Measurements from ENCODE around the gene ASB6. TPM values are rescaled to one million over a fixed set of nuclear protein-coding genes. Genes with fewer than 3 reads are reported as not detected.
"Not testable (repeated sequence)": the region's sequence is repeated elsewhere in the genome, so short reads cannot be mapped to it uniquely, and the experiment has no call there.

The ASB6 gene
- total RNA-seq, 4 donors from 2014 or later, result 21.8 to 54.2 (median 29.6) TPM

DNA sequence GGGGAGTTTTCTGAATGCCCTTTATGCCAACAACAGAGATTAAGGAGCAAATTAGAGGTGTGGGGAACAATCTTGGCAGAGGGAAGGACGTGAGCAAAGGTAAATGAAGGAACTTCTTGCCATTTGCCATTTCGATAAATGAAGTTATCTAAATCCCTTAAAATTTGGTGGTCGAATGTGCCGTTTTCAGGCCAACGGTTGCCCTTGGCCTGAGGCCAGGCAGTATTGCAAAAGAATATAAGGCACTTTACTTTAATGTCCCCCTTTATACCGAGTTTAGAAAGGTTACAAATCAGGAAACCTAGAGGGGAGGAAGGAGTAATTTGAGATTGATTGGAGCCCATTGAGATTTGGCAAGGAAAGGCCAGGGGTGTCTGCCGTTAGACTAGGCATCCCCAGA lies 47.3 kb downstream of the ASB6 start:
- no peaks in the 10 kb centered on the region for H3K9me3 ChIP-seq
- no peaks in the 10 kb centered on the region for H3K27me3 ChIP-seq
- H3K27ac ChIP-seq, result peak overlapping the region in 1 of 4 donors; percentile 33
- peaks cover 11 to 31% (median 21%) of the 10 kb centered on the region in 4 donors for H3K4me1 ChIP-seq
- no peaks in the 10 kb centered on the region for H3K36me3 ChIP-seq
- H3K4me3 ChIP-seq, result no peak overlapping the region
- in situ Hi-C loops (cut with MboI; ENCODE audit: low pct_ligation_motif_present in 1 of 4, low pct_unique_long_range_greater_than_20kb in 1 of 4, low sequenced_read_pairs in 3 of 4), result no loop called here
- no peak for DNase-seq
- 48 to 62% methylated on average over 7 of the region's 7 CpGs for whole genome bisulfite sequencing, 2 donors (ENCODE audit: low coverage in 1 of 2)
- TF ChIP-seq POLR2AphosphoS5 (IDR thresholded peaks at IDR 0.05) (no peak), POLR2A (IDR thresholded peaks at IDR 0.05) (no peak), EP300 (IDR thresholded peaks at IDR 0.05; ENCODE audit: low read depth) (no peak)
- TF ChIP-seq, protein P1, sequence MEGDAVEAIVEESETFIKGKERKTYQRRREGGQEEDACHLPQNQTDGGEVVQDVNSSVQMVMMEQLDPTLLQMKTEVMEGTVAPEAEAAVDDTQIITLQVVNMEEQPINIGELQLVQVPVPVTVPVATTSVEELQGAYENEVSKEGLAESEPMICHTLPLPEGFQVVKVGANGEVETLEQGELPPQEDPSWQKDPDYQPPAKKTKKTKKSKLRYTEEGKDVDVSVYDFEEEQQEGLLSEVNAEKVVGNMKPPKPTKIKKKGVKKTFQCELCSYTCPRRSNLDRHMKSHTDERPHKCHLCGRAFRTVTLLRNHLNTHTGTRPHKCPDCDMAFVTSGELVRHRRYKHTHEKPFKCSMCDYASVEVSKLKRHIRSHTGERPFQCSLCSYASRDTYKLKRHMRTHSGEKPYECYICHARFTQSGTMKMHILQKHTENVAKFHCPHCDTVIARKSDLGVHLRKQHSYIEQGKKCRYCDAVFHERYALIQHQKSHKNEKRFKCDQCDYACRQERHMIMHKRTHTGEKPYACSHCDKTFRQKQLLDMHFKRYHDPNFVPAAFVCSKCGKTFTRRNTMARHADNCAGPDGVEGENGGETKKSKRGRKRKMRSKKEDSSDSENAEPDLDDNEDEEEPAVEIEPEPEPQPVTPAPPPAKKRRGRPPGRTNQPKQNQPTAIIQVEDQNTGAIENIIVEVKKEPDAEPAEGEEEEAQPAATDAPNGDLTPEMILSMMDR (IDR thresholded peaks at IDR 0.05), result no peak
- intact Hi-C loops (cut with DNase I; ENCODE audit: low total_unique reads), result no loop called here

DNA sequence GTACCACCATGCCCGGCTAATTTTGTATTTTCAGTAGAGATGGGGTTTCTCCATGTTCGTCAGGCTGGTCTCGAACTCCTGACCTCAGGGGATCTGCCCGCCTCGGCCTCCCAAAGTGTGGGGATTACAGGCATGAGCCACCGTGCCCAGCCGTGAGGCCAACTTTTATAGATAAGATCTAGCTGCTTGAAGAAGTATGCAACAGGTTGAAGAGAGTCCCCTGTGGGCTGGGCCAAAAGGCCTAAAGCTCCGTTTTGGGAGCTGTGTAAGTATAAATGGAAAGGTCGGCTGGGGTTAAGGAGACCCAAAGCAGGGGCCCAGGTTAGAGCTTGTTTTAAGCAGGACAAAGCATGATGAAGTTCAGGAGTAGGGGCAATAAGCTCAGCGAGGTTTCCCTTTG lies 49.2 kb downstream of the ASB6 start:
- H3K4me3 ChIP-seq; DNase-seq; in situ Hi-C loops (cut with MboI; ENCODE audit: low pct_ligation_motif_present in 1 of 4, low pct_unique_long_range_greater_than_20kb in 1 of 4, low sequenced_read_pairs in 3 of 4); H3K36me3 ChIP-seq; intact Hi-C loops (cut with DNase I; ENCODE audit: low total_unique reads); H3K9me3 ChIP-seq; H3K27me3 ChIP-seq; H3K27ac ChIP-seq: not testable (repeated sequence)
- H3K4me1 ChIP-seq, result peaks cover 8 to 24% (median 16%) of the 10 kb centered on the region in 4 donors
- 80 to 85% methylated on average over 4 to 10 of the region's 10 CpGs for WGBS, 2 donors (ENCODE audit: low coverage in 1 of 2)

DNA sequence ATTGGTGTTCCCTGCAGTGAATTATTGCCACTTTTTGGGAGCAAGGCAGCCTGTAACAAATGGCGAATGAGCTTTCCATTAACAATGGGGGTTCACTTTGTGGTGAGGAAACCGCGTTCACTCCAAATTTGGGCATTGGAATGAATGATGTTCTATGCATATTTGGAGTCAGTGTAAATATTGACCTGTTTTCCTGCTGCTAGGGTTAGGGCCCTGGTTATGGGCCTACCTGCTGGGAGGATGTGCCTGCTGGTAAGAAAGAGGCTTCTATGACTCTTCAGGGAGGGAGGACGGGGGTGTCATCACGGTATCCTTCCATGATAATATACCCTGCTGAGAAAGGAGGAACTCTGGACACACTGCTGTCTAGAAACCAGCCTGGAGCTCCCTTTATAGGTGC lies 50.0 kb downstream of the ASB6 start:
- Histone ChIP-seq H3K27ac (no peak overlapping the region), H3K36me3 (no peaks in the 10 kb centered on the region), H3K4me3 (no peak overlapping the region), H3K9me3 (no peaks in the 10 kb centered on the region), H3K27me3 (no peaks in the 10 kb centered on the region), H3K4me1 (peaks cover 4 to 15% (median 8%) of the 10 kb centered on the region in 4 donors)
- 82% methylated on average over 5 of the region's 5 CpGs; no CpG with 5 or more reads in 1 of the 2 donors for WGBS, 2 donors (ENCODE audit: low coverage in 1 of 2)
- intact Hi-C loops (cut with DNase I; ENCODE audit: low total_unique reads), result no loop called here
- TF ChIP-seq POLR2A (IDR thresholded peaks at IDR 0.05), result no peak
- TF ChIP-seq POLR2AphosphoS5 (IDR thresholded peaks at IDR 0.05), result no peak
- TF ChIP-seq EP300 (IDR thresholded peaks at IDR 0.05; ENCODE audit: low read depth), result no peak
- TF ChIP-seq, protein P1 (IDR thresholded peaks at IDR 0.05), result no peak
- in situ Hi-C loops (cut with MboI; ENCODE audit: low pct_ligation_motif_present in 1 of 4, low pct_unique_long_range_greater_than_20kb in 1 of 4, low sequenced_read_pairs in 3 of 4), result no loop called here
- DNase-seq, result no peak

DNA sequence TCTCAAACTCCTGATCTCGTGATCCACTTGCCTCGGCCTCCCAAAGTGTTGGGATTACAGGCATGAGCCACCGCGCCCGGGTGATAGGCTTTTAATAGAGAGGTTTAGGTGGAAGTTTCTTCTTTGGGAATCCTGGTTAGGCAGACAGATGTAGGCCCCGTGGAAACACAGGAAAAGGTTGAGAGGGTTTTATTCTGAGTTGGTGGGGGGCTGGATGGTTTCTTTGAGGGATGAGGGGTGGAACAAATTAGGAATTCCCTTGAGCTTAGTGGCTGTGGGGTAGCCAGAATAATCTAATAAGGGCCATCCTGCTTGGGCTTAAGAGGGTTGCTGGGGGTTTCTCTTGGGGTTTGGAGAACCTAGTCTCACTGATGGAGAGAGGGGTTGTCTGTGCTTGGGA lies 51.5 kb downstream of the ASB6 start:
- DNase-seq, result no peak
- Histone ChIP-seq H3K9me3 (no peaks in the 10 kb centered on the region), H3K4me3 (no peak overlapping the region), H3K27ac (no peak overlapping the region), H3K27me3 (no peaks in the 10 kb centered on the region), H3K36me3 (no peaks in the 10 kb centered on the region), H3K4me1 (peaks cover 0 to 2% (median 0%) of the 10 kb centered on the region in 4 donors)
- intact Hi-C loops (cut with DNase I; ENCODE audit: low total_unique reads), result no loop called here
- in situ Hi-C loops (cut with MboI; ENCODE audit: low pct_ligation_motif_present in 1 of 4, low pct_unique_long_range_greater_than_20kb in 1 of 4, low sequenced_read_pairs in 3 of 4), result no loop called here
- TF ChIP-seq POLR2A (IDR thresholded peaks at IDR 0.05), result no peak
- no peak for TF ChIP-seq EP300 (IDR thresholded peaks at IDR 0.05; ENCODE audit: low read depth)
- TF ChIP-seq, protein P1 (IDR thresholded peaks at IDR 0.05), result no peak
- TF ChIP-seq POLR2AphosphoS5 (IDR thresholded peaks at IDR 0.05), result no peak
- 80% methylated on average over 6 of the region's 6 CpGs; no CpG with 5 or more reads in 1 of the 2 donors for WGBS, 2 donors (ENCODE audit: low coverage in 1 of 2)

Data from transverse colon (tissue), 4 donors.